Natural killer cell (primary cell): ENCODE results near the gene ABCC8. TPM values are rescaled to one million over a fixed set of nuclear protein-coding genes. Genes with fewer than 3 reads are reported as not detected.

ENCODE experiments used
- ATAC-seq, 3 donors: fragments of 150-1000 bp in 2 of 3; fragments of 200-7000 bp in 1 of 3; cut with Tn5 transposase; 1 replicate in 1 of 3; 2 replicates in 2 of 3; pipeline ENCODE4 v1.10.0; 2021; ENCODE audit warnings: mild to moderate bottlenecking in 2 of 3, moderate library complexity in 2 of 3
- DNase-seq, 2 donors: peaks; one replicate each; pipeline versions ENCODE4 v3.0.0 to v3.0.0-alpha.2; 2013 to 2021; ENCODE audit warnings: mixed read lengths in 1 of 2
- H3K27ac ChIP-seq: one replicate; pipeline ENCODE4 v1.5.1; 2013; ENCODE audit warnings: mild to moderate bottlenecking, low read length
- H3K27me3 ChIP-seq: one replicate; pipeline ENCODE4 v1.6.1; 2013; ENCODE audit warnings: low read length; ENCODE audit not compliant: control insufficient read depth, insufficient read depth
- H3K36me3 ChIP-seq: one replicate; pipeline ENCODE4 v1.6.1; 2013; ENCODE audit warnings: low read length; ENCODE audit not compliant: control insufficient read depth, insufficient read depth
- H3K4me1 ChIP-seq: one replicate; pipeline ENCODE4 v1.6.1; 2013; ENCODE audit warnings: low read length; ENCODE audit not compliant: control insufficient read depth, insufficient read depth
- H3K4me3 ChIP-seq: one replicate; pipeline ENCODE4 v1.5.1; 2013; ENCODE audit warnings: low read length
- H3K9me3 ChIP-seq: one replicate; pipeline ENCODE4 v1.6.1; 2013; ENCODE audit warnings: low read length; ENCODE audit not compliant: control insufficient read depth, insufficient read depth
- H3K27ac Mint-ChIP-seq, 2 donors: one replicate each; pipeline ENCODE4 v1.8.0; 2022; ENCODE audit warnings: mild to moderate bottlenecking in 2 of 2, mixed read lengths in 2 of 2, moderate library complexity in 1 of 2
- H3K27me3 Mint-ChIP-seq, 2 donors: one replicate each; pipeline ENCODE4 v1.8.0; 2022; ENCODE audit warnings: low read depth in 2 of 2, mixed read lengths in 2 of 2
- H3K36me3 Mint-ChIP-seq: one replicate; pipeline ENCODE4 v1.8.0; 2022; ENCODE audit warnings: mixed read lengths
- H3K4me1 Mint-ChIP-seq, 2 donors: one replicate each; pipeline ENCODE4 v1.8.0; 2022; ENCODE audit warnings: mixed read lengths in 2 of 2
- H3K4me3 Mint-ChIP-seq: one replicate; pipeline ENCODE4 v1.8.0; 2022; ENCODE audit warnings: mild to moderate bottlenecking, moderate library complexity, mixed read lengths
- H3K9me3 Mint-ChIP-seq, 2 donors: one replicate each; pipeline ENCODE4 v1.8.0; 2022; ENCODE audit warnings: mixed read lengths in 2 of 2
- WGBS: methylation state at CpG from one replicate; pipeline ENCODE4 v1.1.7; 2013; ENCODE audit warnings: missing lambda C conversion rate; ENCODE audit not compliant: insufficient coverage; 5-methylcytosine and 5-hydroxymethylcytosine counted together
- intact Hi-C: fragments of 100-400 bp; cut with micrococcal nuclease; formaldehyde crosslinking; loops from one replicate; pipeline ENCODE4 v1.14.2; 2022
- total RNA-seq, 4 donors: library from RNA; stranded (reverse); fragments of 120-200 nt in 1 of 4; gene quantifications; one replicate each; pipeline versions ENCODE4 v1.2.3 to v1.2.4, GENCODE V29; 2013 to 2022
- TF ChIP-seq, protein P1 (sequence below): fragments of 200-600 bp; IDR thresholded peaks from one replicate; pipeline ENCODE4 v1.8.0; 2022; ENCODE audit warnings: antibody characterized with exemption

ABCC8 gene
- total RNA-seq, 3 donors from 2014 or later (not counting 1 experiment from before 2014, with no cell fraction given), result not detected

- H3K27ac Mint-ChIP-seq, result no peak overlapping the region
- Histone ChIP-seq H3K4me3 (no peak overlapping the region), H3K36me3 (peaks cover 24% of the 10 kb centered on the region), H3K4me1 (no peaks in the 10 kb centered on the region), H3K27ac (no peak overlapping the region), H3K9me3 (peaks cover 47% of the 10 kb centered on the region), H3K27me3 (no peaks in the 10 kb centered on the region)
- TF ChIP-seq, protein P1, sequence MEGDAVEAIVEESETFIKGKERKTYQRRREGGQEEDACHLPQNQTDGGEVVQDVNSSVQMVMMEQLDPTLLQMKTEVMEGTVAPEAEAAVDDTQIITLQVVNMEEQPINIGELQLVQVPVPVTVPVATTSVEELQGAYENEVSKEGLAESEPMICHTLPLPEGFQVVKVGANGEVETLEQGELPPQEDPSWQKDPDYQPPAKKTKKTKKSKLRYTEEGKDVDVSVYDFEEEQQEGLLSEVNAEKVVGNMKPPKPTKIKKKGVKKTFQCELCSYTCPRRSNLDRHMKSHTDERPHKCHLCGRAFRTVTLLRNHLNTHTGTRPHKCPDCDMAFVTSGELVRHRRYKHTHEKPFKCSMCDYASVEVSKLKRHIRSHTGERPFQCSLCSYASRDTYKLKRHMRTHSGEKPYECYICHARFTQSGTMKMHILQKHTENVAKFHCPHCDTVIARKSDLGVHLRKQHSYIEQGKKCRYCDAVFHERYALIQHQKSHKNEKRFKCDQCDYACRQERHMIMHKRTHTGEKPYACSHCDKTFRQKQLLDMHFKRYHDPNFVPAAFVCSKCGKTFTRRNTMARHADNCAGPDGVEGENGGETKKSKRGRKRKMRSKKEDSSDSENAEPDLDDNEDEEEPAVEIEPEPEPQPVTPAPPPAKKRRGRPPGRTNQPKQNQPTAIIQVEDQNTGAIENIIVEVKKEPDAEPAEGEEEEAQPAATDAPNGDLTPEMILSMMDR, result no peak
- no peak overlapping the region for H3K4me3 Mint-ChIP-seq
- H3K9me3 Mint-ChIP-seq, result peaks cover 11 to 17% of the 10 kb centered on the region in 2 donors
- ATAC-seq (no peak), DNase-seq (no peak)
- intact Hi-C loops, result no loop called here
- H3K27me3 Mint-ChIP-seq, result no peaks in the 10 kb centered on the region
- WGBS, result 63% methylated on average over 2 of the region's 3 CpGs
- peaks cover 41% of the 10 kb centered on the region for H3K36me3 Mint-ChIP-seq
- H3K4me1 Mint-ChIP-seq, result peaks cover 6 to 8% of the 10 kb centered on the region in 2 donors
Measured at GRCh38 chr11:17371614-17372013, 105.0 kb downstream of the ABCC8 start.

DNA sequence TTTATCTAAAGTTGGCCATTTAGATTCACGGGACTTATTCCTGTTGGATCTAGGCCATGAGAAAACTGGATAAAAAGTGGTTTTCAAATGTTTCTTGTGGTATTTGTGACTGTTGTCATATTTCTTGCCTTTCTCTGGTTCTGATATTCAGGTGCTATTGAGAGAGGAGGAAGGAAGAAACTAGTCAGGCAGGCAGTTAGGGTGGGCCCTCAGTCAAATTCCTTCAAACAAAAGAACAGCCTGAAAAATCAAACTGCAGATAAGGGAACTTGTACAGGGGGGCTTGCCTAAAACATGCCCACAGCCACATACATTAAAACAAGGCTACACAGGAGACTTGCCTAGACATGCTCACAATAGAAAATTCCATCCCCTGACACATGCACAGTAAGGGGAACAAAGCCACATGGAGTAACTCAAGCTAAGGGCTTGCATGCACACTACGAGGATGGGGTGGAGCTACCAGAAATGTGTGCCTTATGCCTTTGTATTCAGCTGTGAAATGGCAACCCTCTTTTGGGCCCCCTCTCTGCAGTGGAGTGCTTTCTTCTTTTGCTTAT, 106.9 kb downstream of the ABCC8 start:
- Histone ChIP-seq H3K27ac (no peak overlapping the region), H3K4me1 (no peaks in the 10 kb centered on the region), H3K4me3 (no peak overlapping the region), H3K27me3 (no peaks in the 10 kb centered on the region), H3K9me3 (peaks cover 47% of the 10 kb centered on the region), H3K36me3 (peaks cover 24% of the 10 kb centered on the region)
- intact Hi-C loops, result no loop called here
- peaks cover 11 to 17% of the 10 kb centered on the region in 2 donors for H3K9me3 Mint-ChIP-seq
- H3K4me3 Mint-ChIP-seq, result no peak overlapping the region
- peaks cover 6 to 8% of the 10 kb centered on the region in 2 donors for H3K4me1 Mint-ChIP-seq
- H3K27ac Mint-ChIP-seq, result no peak overlapping the region
- DNase-seq, result no peak
- no peak for ATAC-seq
- no peaks in the 10 kb centered on the region for H3K27me3 Mint-ChIP-seq
- WGBS, result 97% methylated on average over 2 of the region's 2 CpGs
- TF ChIP-seq, protein P1, result no peak
- peaks cover 41% of the 10 kb centered on the region for H3K36me3 Mint-ChIP-seq

DNA sequence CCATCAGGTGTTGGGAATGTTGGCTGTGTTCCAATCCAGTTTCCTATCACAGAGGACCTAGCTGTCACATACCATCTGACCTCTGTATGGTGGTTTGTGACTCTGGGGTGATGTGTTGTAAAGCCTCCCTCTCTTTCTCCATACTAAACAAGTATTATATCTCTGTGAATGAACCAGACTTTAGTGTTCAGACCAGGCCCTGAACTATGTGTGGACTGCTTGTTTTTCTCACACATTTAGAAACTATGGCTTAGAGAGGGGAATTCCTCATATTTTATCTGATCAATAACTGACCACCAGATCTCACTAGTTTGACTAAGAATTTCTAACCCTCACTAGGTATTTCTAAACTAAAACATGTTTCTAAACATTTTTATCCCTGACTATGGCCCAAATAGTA, 107.6 kb downstream of the ABCC8 start:
- no peak for DNase-seq
- Mint-ChIP-seq H3K4me1 (peaks cover 6 to 8% of the 10 kb centered on the region in 2 donors), H3K27ac (no peak overlapping the region), H3K9me3 (peaks cover 11 to 17% of the 10 kb centered on the region in 2 donors), H3K36me3 (peaks cover 41% of the 10 kb centered on the region), H3K4me3 (no peak overlapping the region), H3K27me3 (no peaks in the 10 kb centered on the region)
- no peak overlapping the region for H3K27ac ChIP-seq
- peaks cover 24% of the 10 kb centered on the region for H3K36me3 ChIP-seq
- H3K27me3 ChIP-seq, result no peaks in the 10 kb centered on the region
- no peak overlapping the region for H3K4me3 ChIP-seq
- H3K9me3 ChIP-seq, result peaks cover 47% of the 10 kb centered on the region
- TF ChIP-seq, protein P1, result no peak
- ATAC-seq, result no peak
- intact Hi-C loops, result no loop called here
- no peaks in the 10 kb centered on the region for H3K4me1 ChIP-seq

GRCh38 chr11:17368551-17368950, 108.1 kb downstream of the ABCC8 start:
- Mint-ChIP-seq H3K36me3 (peaks cover 41% of the 10 kb centered on the region), H3K27me3 (no peaks in the 10 kb centered on the region), H3K4me3 (no peak overlapping the region), H3K27ac (no peak overlapping the region), H3K4me1 (peaks cover 8 to 11% of the 10 kb centered on the region in 2 donors), H3K9me3 (peaks cover 11 to 17% of the 10 kb centered on the region in 2 donors)
- H3K27ac ChIP-seq, result no peak overlapping the region
- no peak overlapping the region for H3K4me3 ChIP-seq
- peak in 1 of 3 donors; percentile 14 for ATAC-seq
- no peaks in the 10 kb centered on the region for H3K27me3 ChIP-seq
- intact Hi-C loops, result no loop called here
- no peaks in the 10 kb centered on the region for H3K4me1 ChIP-seq
- no peak for DNase-seq
- H3K36me3 ChIP-seq, result peaks cover 24% of the 10 kb centered on the region
- TF ChIP-seq, protein P1, result no peak
- 91% methylated on average over 3 of the region's 3 CpGs for WGBS
- H3K9me3 ChIP-seq, result peaks cover 43% of the 10 kb centered on the region
